ENCODE measurements around the gene HAX1. TPM values are rescaled to one million over a fixed set of nuclear protein-coding genes. Genes with fewer than 3 reads are reported as not detected.

HAX1 gene
- total RNA-seq, 1 donor from 2014 or later: 82.2 TPM

- Histone ChIP-seq H3K36me3 (ENCODE audit: insufficient read depth, low read length) (peaks cover 56% of the 10 kb centered on the region), H3K4me3 (ENCODE audit: insufficient read depth, low read depth, low read length) (no peak overlapping the region), H3K4me2 (ENCODE audit: low read length) (no peak overlapping the region), H2AFZ (ENCODE audit: low read depth, low read length) (no peak overlapping the region), H3K9me3 (ENCODE audit: insufficient read depth, low read depth, low read length) (no peaks in the 10 kb centered on the region), H4K20me1 (ENCODE audit: insufficient read depth, low read length) (peaks cover 79% of the 10 kb centered on the region), H3K27me3 (ENCODE audit: insufficient read depth, low read length) (no peaks in the 10 kb centered on the region), H3K4me1 (ENCODE audit: insufficient read depth, low read length) (no peaks in the 10 kb centered on the region), H3K9ac (ENCODE audit: low read length) (no peak overlapping the region), H3K79me2 (ENCODE audit: insufficient read depth, low read length) (peaks cover 76% of the 10 kb centered on the region), H3K27ac (ENCODE audit: low read depth, low read length) (no peak overlapping the region)
- Mint-ChIP-seq H3K36me3 (ENCODE audit: low read depth, unreplicated experiment) (peaks cover 34% of the 10 kb centered on the region), H3K4me3 (ENCODE audit: unreplicated experiment) (no peak overlapping the region), H3K4me1 (ENCODE audit: low read depth, unreplicated experiment) (no peaks in the 10 kb centered on the region), H3K9me3 (ENCODE audit: unreplicated experiment) (no peaks in the 10 kb centered on the region), H3K27ac (ENCODE audit: unreplicated experiment) (no peak overlapping the region), H3K27me3 (ENCODE audit: low read depth, unreplicated experiment) (no peaks in the 10 kb centered on the region)
- FAIRE-seq: no peak
- no peak for DNase-seq (ENCODE audit: low read depth)
- TF ChIP-seq EZH2 (IDR thresholded peaks at IDR 0.05; ENCODE audit: insufficient read depth, low read length) (no peak), CTCF (IDR thresholded peaks at IDR 0.05; ENCODE audit: insufficient read depth, low read depth, low read length) (no peak)
Measured at GRCh38 chr1:154236855-154237254, 35.6 kb upstream of the HAX1 start.

GRCh38 chr1:154237435-154237834 is 35.0 kb upstream of the HAX1 start:
- Histone ChIP-seq H3K27me3 (ENCODE audit: insufficient read depth, low read length) (no peaks in the 10 kb centered on the region), H3K36me3 (ENCODE audit: insufficient read depth, low read length) (peaks cover 58% of the 10 kb centered on the region), H3K4me1 (ENCODE audit: insufficient read depth, low read length) (no peaks in the 10 kb centered on the region), H3K27ac (ENCODE audit: low read depth, low read length) (no peak overlapping the region), H4K20me1 (ENCODE audit: insufficient read depth, low read length) (peaks cover 79% of the 10 kb centered on the region), H3K4me3 (ENCODE audit: insufficient read depth, low read depth, low read length) (no peak overlapping the region), H3K4me2 (ENCODE audit: low read length) (no peak overlapping the region), H3K9ac (ENCODE audit: low read length) (no peak overlapping the region), H2AFZ (ENCODE audit: low read depth, low read length) (no peak overlapping the region), H3K9me3 (ENCODE audit: insufficient read depth, low read depth, low read length) (no peaks in the 10 kb centered on the region), H3K79me2 (ENCODE audit: insufficient read depth, low read length) (peaks cover 76% of the 10 kb centered on the region)
- no peak for FAIRE-seq
- no peak overlapping the region for H3K27ac Mint-ChIP-seq (ENCODE audit: unreplicated experiment)
- TF ChIP-seq CTCF (IDR thresholded peaks at IDR 0.05; ENCODE audit: insufficient read depth, low read depth, low read length) (no peak), EZH2 (IDR thresholded peaks at IDR 0.05; ENCODE audit: insufficient read depth, low read length) (no peak)
- no peaks in the 10 kb centered on the region for H3K4me1 Mint-ChIP-seq (ENCODE audit: low read depth, unreplicated experiment)
- H3K4me3 Mint-ChIP-seq (ENCODE audit: unreplicated experiment): no peak overlapping the region
- no peaks in the 10 kb centered on the region for H3K27me3 Mint-ChIP-seq (ENCODE audit: low read depth, unreplicated experiment)
- no peaks in the 10 kb centered on the region for H3K9me3 Mint-ChIP-seq (ENCODE audit: unreplicated experiment)
- peaks cover 34% of the 10 kb centered on the region for H3K36me3 Mint-ChIP-seq (ENCODE audit: low read depth, unreplicated experiment)
- no peak for DNase-seq (ENCODE audit: low read depth)

GRCh38 chr1:154237880-154238506 is 34.4 kb upstream of the HAX1 start:
- no peak for FAIRE-seq
- Mint-ChIP-seq H3K27ac (ENCODE audit: unreplicated experiment) (no peak overlapping the region), H3K4me3 (ENCODE audit: unreplicated experiment) (no peak overlapping the region), H3K4me1 (ENCODE audit: low read depth, unreplicated experiment) (peaks cover under 1% of the 10 kb centered on the region), H3K27me3 (ENCODE audit: low read depth, unreplicated experiment) (no peaks in the 10 kb centered on the region), H3K36me3 (ENCODE audit: low read depth, unreplicated experiment) (peaks cover 35% of the 10 kb centered on the region), H3K9me3 (ENCODE audit: unreplicated experiment) (no peaks in the 10 kb centered on the region)
- peaks cover 79% of the 10 kb centered on the region for H4K20me1 ChIP-seq (ENCODE audit: insufficient read depth, low read length)
- H3K4me1 ChIP-seq (ENCODE audit: insufficient read depth, low read length): no peaks in the 10 kb centered on the region
- peaks cover 61% of the 10 kb centered on the region for H3K36me3 ChIP-seq (ENCODE audit: insufficient read depth, low read length)
- H3K79me2 ChIP-seq (ENCODE audit: insufficient read depth, low read length): peaks cover 71% of the 10 kb centered on the region
- DNase-seq (ENCODE audit: low read depth): no peak
- H3K9ac ChIP-seq (ENCODE audit: low read length): no peak overlapping the region
- no peak overlapping the region for H3K27ac ChIP-seq (ENCODE audit: low read depth, low read length)
- no peak overlapping the region for H2AFZ ChIP-seq (ENCODE audit: low read depth, low read length)
- no peak overlapping the region for H3K4me3 ChIP-seq (ENCODE audit: insufficient read depth, low read depth, low read length)
- no peaks in the 10 kb centered on the region for H3K9me3 ChIP-seq (ENCODE audit: insufficient read depth, low read depth, low read length)
- no peak overlapping the region for H3K4me2 ChIP-seq (ENCODE audit: low read length)
- no peaks in the 10 kb centered on the region for H3K27me3 ChIP-seq (ENCODE audit: insufficient read depth, low read length)
- TF ChIP-seq EZH2 (IDR thresholded peaks at IDR 0.05; ENCODE audit: insufficient read depth, low read length): no peak
- TF ChIP-seq CTCF (IDR thresholded peaks at IDR 0.05; ENCODE audit: insufficient read depth, low read depth, low read length): no peak

Data from astrocyte (in vitro differentiated cells and primary cell).